ENCODE measurements around the gene LRRC4C.

LRRC4C gene

GRCh38 chr11:40280159-40281051 lies 1179.0 kb downstream of the LRRC4C start:
- no peak for DNase-seq

- DNase-seq = no peak
Measured at GRCh38 chr11:40276960-40277359, 1182.5 kb downstream of the LRRC4C start.

GRCh38 chr11:40274017-40274416 lies 1185.4 kb downstream of the LRRC4C start:
- no peak for DNase-seq

GRCh38 chr11:40273192-40273732 lies 1186.2 kb downstream of the LRRC4C start:
- DNase-seq = no peak

- DNase-seq = no peak
Measured at GRCh38 chr11:40271361-40271760, 1188.1 kb downstream of the LRRC4C start.

- DNase-seq = no peak
Measured at GRCh38 chr11:40269865-40270264, 1189.6 kb downstream of the LRRC4C start.

- DNase-seq = no peak
Measured at GRCh38 chr11:40268551-40268950, 1190.9 kb downstream of the LRRC4C start.

- no peak for DNase-seq
Measured at GRCh38 chr11:40255457-40255856, 1204.0 kb downstream of the LRRC4C start.

GRCh38 chr11:40253166-40253565 lies 1206.3 kb downstream of the LRRC4C start:
- DNase-seq = no peak

GRCh38 chr11:40252236-40252635 lies 1207.2 kb downstream of the LRRC4C start:
- DNase-seq = no peak

- DNase-seq = no peak
Measured at GRCh38 chr11:40246983-40247382, 1212.5 kb downstream of the LRRC4C start.

- no peak for DNase-seq
Measured at GRCh38 chr11:40241524-40242051, 1217.9 kb downstream of the LRRC4C start.

- no peak for DNase-seq
Measured at GRCh38 chr11:40240284-40240683, 1219.2 kb downstream of the LRRC4C start.

- no peak for DNase-seq
Measured at GRCh38 chr11:40236526-40236925, 1222.9 kb downstream of the LRRC4C start.

GRCh38 chr11:40235841-40236240 lies 1223.6 kb downstream of the LRRC4C start:
- no peak for DNase-seq

- no peak for DNase-seq
Measured at GRCh38 chr11:40230821-40231220, 1228.6 kb downstream of the LRRC4C start.

- no peak for DNase-seq
Measured at GRCh38 chr11:40228662-40229061, 1230.8 kb downstream of the LRRC4C start.

- DNase-seq = no peak
Measured at GRCh38 chr11:40227730-40228129, 1231.7 kb downstream of the LRRC4C start.

GRCh38 chr11:40226654-40227053 lies 1232.8 kb downstream of the LRRC4C start:
- no peak for DNase-seq

- no peak for DNase-seq
Measured at GRCh38 chr11:40223596-40224330, 1235.7 kb downstream of the LRRC4C start.

GRCh38 chr11:40219401-40219800 lies 1240.1 kb downstream of the LRRC4C start:
- DNase-seq = no peak

- no peak for DNase-seq
Measured at GRCh38 chr11:40215556-40215955, 1243.9 kb downstream of the LRRC4C start.

GRCh38 chr11:40207416-40207815 lies 1252.0 kb downstream of the LRRC4C start:
- no peak for DNase-seq

GRCh38 chr11:40204228-40204627 lies 1255.2 kb downstream of the LRRC4C start:
- no peak for DNase-seq

Measured in activated CD4-positive, alpha-beta T cell treated with anti-CD3 and anti-CD28 coated beads, Interleukin-2, amount 50 U/mL, for 4 hours (primary cell).